ENCODE data around the gene SGK1. TPM values are rescaled to one million over a fixed set of nuclear protein-coding genes. Genes with fewer than 3 reads are reported as not detected.

SGK1 gene
- total RNA-seq, 4 donors from 2014 or later: 15.1 to 38.2 (median 25.5) TPM

- no peaks in the 10 kb centered on the region for H3K9me3 ChIP-seq
- peaks cover 0 to 3% (median 0%) of the 10 kb centered on the region in 3 donors for H3K4me1 ChIP-seq
- ATAC-seq: no peak
- TF ChIP-seq POLR2AphosphoS5 (IDR thresholded peaks at IDR 0.05): no peak
- TF ChIP-seq CTCF (IDR thresholded peaks at IDR 0.05): no peak
- TF ChIP-seq POLR2A (IDR thresholded peaks at IDR 0.05): no peak
- no peaks in the 10 kb centered on the region for H3K36me3 ChIP-seq
- no peaks in the 10 kb centered on the region for H3K27me3 ChIP-seq
- H3K4me3 ChIP-seq: no peak overlapping the region
- WGBS, 2 donors (ENCODE audit: low coverage in 1 of 2): 77 to 82% methylated on average over 6 to 7 of the region's 7 CpGs
- H3K27ac ChIP-seq: no peak overlapping the region
Measured at GRCh38 chr6:134312038-134312660, 5.8 kb downstream of the SGK1 start.

- H3K9me3 ChIP-seq: no peaks in the 10 kb centered on the region
- 56 to 81% methylated on average over 2 of the region's 2 CpGs for WGBS, 2 donors (ENCODE audit: low coverage in 1 of 2)
Measured at GRCh38 chr6:134310817-134311216, 7.1 kb downstream of the SGK1 start.

GRCh38 chr6:134309983-134310605 is 7.8 kb downstream of the SGK1 start:
- WGBS, 2 donors (ENCODE audit: low coverage in 1 of 2): 84 to 88% methylated on average over 4 to 5 of the region's 5 CpGs
- no peak for ATAC-seq

More at GRCh38 chr6:134310817-134311216, 7.1 kb downstream of the SGK1 start:
- Histone ChIP-seq H3K4me3 (no peak overlapping the region), H3K27me3 (no peaks in the 10 kb centered on the region), H3K4me1 (no peaks in the 10 kb centered on the region), H3K27ac (no peak overlapping the region), H3K36me3 (no peaks in the 10 kb centered on the region)
- TF ChIP-seq POLR2A (IDR thresholded peaks at IDR 0.05) (no peak), EP300 (IDR thresholded peaks at IDR 0.05) (no peak), POLR2AphosphoS5 (IDR thresholded peaks at IDR 0.05) (no peak), CTCF (IDR thresholded peaks at IDR 0.05) (no peak)
- no peak for ATAC-seq

GRCh38 chr6:134309227-134309626 is 8.7 kb downstream of the SGK1 start:
- no peaks in the 10 kb centered on the region for H3K4me1 ChIP-seq
- no peak for ATAC-seq
- H3K4me3 ChIP-seq: no peak overlapping the region
- no peak overlapping the region for H3K27ac ChIP-seq
- no peaks in the 10 kb centered on the region for H3K27me3 ChIP-seq
- no peak for TF ChIP-seq CTCF (IDR thresholded peaks at IDR 0.05)
- no peak for TF ChIP-seq POLR2AphosphoS5 (IDR thresholded peaks at IDR 0.05)
- no peak for TF ChIP-seq EP300 (IDR thresholded peaks at IDR 0.05)
- no peak for TF ChIP-seq POLR2A (IDR thresholded peaks at IDR 0.05)
- 94% methylated on average over 2 to 3 of the region's 3 CpGs for WGBS, 2 donors (ENCODE audit: low coverage in 1 of 2)
- no peaks in the 10 kb centered on the region for H3K36me3 ChIP-seq
- no peaks in the 10 kb centered on the region for H3K9me3 ChIP-seq

More at GRCh38 chr6:134309983-134310605, 7.8 kb downstream of the SGK1 start:
- H3K27ac ChIP-seq: no peak overlapping the region
- no peaks in the 10 kb centered on the region for H3K9me3 ChIP-seq
- H3K36me3 ChIP-seq: no peaks in the 10 kb centered on the region
- no peaks in the 10 kb centered on the region for H3K4me1 ChIP-seq
- no peaks in the 10 kb centered on the region for H3K27me3 ChIP-seq
- no peak for TF ChIP-seq POLR2A (IDR thresholded peaks at IDR 0.05)
- H3K4me3 ChIP-seq: no peak overlapping the region

- Histone ChIP-seq H3K27ac (no peak overlapping the region), H3K4me3 (no peak overlapping the region), H3K27me3 (no peaks in the 10 kb centered on the region), H3K4me1 (no peaks in the 10 kb centered on the region), H3K36me3 (no peaks in the 10 kb centered on the region), H3K9me3 (no peaks in the 10 kb centered on the region)
- TF ChIP-seq POLR2AphosphoS5 (IDR thresholded peaks at IDR 0.05) (no peak), CTCF (IDR thresholded peaks at IDR 0.05) (no peak), EP300 (IDR thresholded peaks at IDR 0.05) (no peak), POLR2A (IDR thresholded peaks at IDR 0.05) (no peak)
- 83 to 84% methylated on average over 5 of the region's 9 CpGs for WGBS, 2 donors (ENCODE audit: low coverage in 1 of 2)
- ATAC-seq: no peak
Measured at GRCh38 chr6:134308800-134309199, 9.1 kb downstream of the SGK1 start.
